IMR-90 (cell line): Measurements from ENCODE around the gene ZNF408. TPM values are rescaled to one million over a fixed set of nuclear protein-coding genes. Genes with fewer than 3 reads are reported as not detected.

Experiments
- ATAC-seq: fragments of 200-7000 bp; cut with Tn5 transposase; 2 replicates; pipeline ENCODE4 v1.9.1; 2020; ENCODE audit warnings: low read depth, mild to moderate bottlenecking, moderate library complexity
- BruUV-seq: library from RNA; stranded (reverse); fragments of 400-500 nt; replicated peaks from 2 replicates; lab custom pipeline; 2021; lab: Mats Ljungman, UMichigan
- CTCF ChIA-PET: fragments of 300-600 bp; formaldehyde crosslinking; extraction: SDS; loops from one replicate; lab custom pipeline; 2021; ENCODE audit warnings: antibody characterized with exemption; lab: Yijun Ruan, JAX
- POLR2A ChIA-PET: fragments of 300-600 bp; sonication (Branson Sonifier 250); formaldehyde crosslinking; loops from one replicate; lab custom pipeline; 2022; ENCODE audit warnings: antibody characterized with exemption; ENCODE audit not compliant: unreplicated experiment; lab: Charles Lee
- DNase-seq: peaks from one replicate; pipeline ENCODE4 v3.0.0; 2013
- H2AFZ ChIP-seq: replicated peaks from 2 replicates; pipeline ENCODE3; 2013; ENCODE audit warnings: low read length, mild to moderate bottlenecking; ENCODE audit not compliant: poor library complexity
- H2AK5ac ChIP-seq: 2 replicates; pipeline ENCODE4 v1.6.1; 2013; ENCODE audit warnings: low read depth, low read length, inconsistent platforms
- H2AK9ac ChIP-seq: replicated peaks from 2 replicates; pipeline ENCODE3; 2013; ENCODE audit warnings: mild to moderate bottlenecking, low read depth, low read length, moderate library complexity; ENCODE audit not compliant: poor library complexity
- H2BK120ac ChIP-seq: 2 replicates; pipeline ENCODE4 v1.6.1; 2013; ENCODE audit warnings: low read depth, low read length, inconsistent platforms
- H2BK15ac ChIP-seq: 3 replicates; pipeline ENCODE4 v1.6.1; 2013; ENCODE audit warnings: low read depth, low read length, inconsistent platforms
- H2BK20ac ChIP-seq: 2 replicates; pipeline ENCODE4 v1.6.1; 2013; ENCODE audit warnings: low read depth, mild to moderate bottlenecking, inconsistent platforms, low read length, moderate library complexity
- H2BK5ac ChIP-seq: 2 replicates; pipeline ENCODE4 v1.6.1; 2013; ENCODE audit warnings: mild to moderate bottlenecking, low read depth, low read length, inconsistent platforms; ENCODE audit not compliant: poor library complexity, severe bottlenecking
- H3K14ac ChIP-seq: replicated peaks from 2 replicates; pipeline ENCODE4 v1.6.1; 2013; ENCODE audit warnings: low read depth, low read length, inconsistent platforms
- H3K18ac ChIP-seq: 2 replicates; pipeline ENCODE4 v1.6.1; 2013; ENCODE audit warnings: low read depth, low read length, control low read depth
- H3K23ac ChIP-seq: 2 replicates; pipeline ENCODE4 v1.6.1; 2013; ENCODE audit warnings: low read depth, low read length, inconsistent platforms
- H3K27ac ChIP-seq: 2 replicates; pipeline ENCODE4 v1.5.1; 2013; ENCODE audit warnings: mild to moderate bottlenecking, control low read depth, low read length; ENCODE audit not compliant: insufficient read depth
- H3K27me3 ChIP-seq: 2 replicates; pipeline ENCODE4 v1.6.1; 2013; ENCODE audit warnings: low read length; ENCODE audit not compliant: control insufficient read depth, insufficient read depth
- H3K36me3 ChIP-seq: 2 replicates; pipeline ENCODE4 v1.6.1; 2013; ENCODE audit warnings: low read length, mixed read lengths; ENCODE audit not compliant: control insufficient read depth, insufficient read depth
- H3K4ac ChIP-seq: 2 replicates; pipeline ENCODE4 v1.6.1; 2013; ENCODE audit warnings: low read depth, low read length, inconsistent platforms
- H3K4me1 ChIP-seq: 2 replicates; pipeline ENCODE4 v1.6.1; 2013; ENCODE audit warnings: low read length, mixed read lengths; ENCODE audit not compliant: control insufficient read depth, insufficient read depth
- H3K4me2 ChIP-seq: 2 replicates; pipeline ENCODE4 v1.6.1; 2013; ENCODE audit warnings: low read depth, mild to moderate bottlenecking, control low read depth, low read length, moderate library complexity
- H3K4me3 ChIP-seq: 2 replicates; pipeline ENCODE4 v1.5.1; 2013; ENCODE audit warnings: low read depth, mild to moderate bottlenecking, control low read depth, low read length, moderate library complexity; ENCODE audit not compliant: insufficient read depth
- H3K56ac ChIP-seq: 2 replicates; pipeline ENCODE4 v1.6.1; 2013; ENCODE audit warnings: low read length, inconsistent platforms; ENCODE audit not compliant: insufficient read depth; ENCODE audit errors: extremely low read depth
- H3K79me1 ChIP-seq, 2 experiments: 2 replicates each; pipeline ENCODE4 v1.6.1; 2013; ENCODE audit warnings: low read length in 2 of 2, inconsistent platforms in 1 of 2, low read depth in 1 of 2
- H3K9ac ChIP-seq: 2 replicates; pipeline ENCODE4 v1.6.1; 2013; ENCODE audit warnings: low read depth, low read length, control low read depth
- H3K9me1 ChIP-seq: 2 replicates; pipeline ENCODE4 v1.6.1; 2013; ENCODE audit warnings: low read length, inconsistent platforms; ENCODE audit not compliant: insufficient read depth
- H3K9me3 ChIP-seq: 2 replicates; pipeline ENCODE4 v1.6.1; 2013; ENCODE audit warnings: low read length; ENCODE audit not compliant: control insufficient read depth, insufficient read depth
- H4K20me1 ChIP-seq: 2 replicates; pipeline ENCODE4 v1.6.1; 2013; ENCODE audit warnings: low read length, inconsistent platforms; ENCODE audit not compliant: insufficient read depth
- H4K5ac ChIP-seq: 2 replicates; pipeline ENCODE4 v1.6.1; 2013; ENCODE audit warnings: mild to moderate bottlenecking, low read depth, low read length, control low read depth
- H4K8ac ChIP-seq, 2 experiments: 2 replicates each; pipeline ENCODE4 v1.6.1; 2013; ENCODE audit warnings: low read depth in 2 of 2, low read length in 2 of 2, control low read depth in 1 of 2, inconsistent platforms in 1 of 2
- H4K91ac ChIP-seq: 2 replicates; pipeline ENCODE4 v1.6.1; 2013; ENCODE audit warnings: low read depth, low read length, inconsistent platforms; ENCODE audit not compliant: insufficient read depth
- BHLHE40 ChIP-seq: fragments of 150-350 bp; IDR thresholded peaks from 2 replicates; pipeline ENCODE4 v1.6.1; 2016; ENCODE audit warnings: mild to moderate bottlenecking, low read depth, low read length
- CEBPB ChIP-seq: IDR thresholded peaks from 2 replicates; pipeline ENCODE4 v1.6.1; 2012; ENCODE audit warnings: low read depth, low read length, improper control_type of control experiment
- CHD1 ChIP-seq: IDR thresholded peaks from 2 replicates; pipeline ENCODE4 v1.6.1; 2012; ENCODE audit warnings: low read depth, low read length, improper control_type of control experiment
- FOS ChIP-seq: fragments of 150-350 bp; IDR thresholded peaks from 2 replicates; pipeline ENCODE4 v1.6.1; 2016; ENCODE audit warnings: low read depth, low read length
- MAZ ChIP-seq: IDR thresholded peaks from 2 replicates; pipeline ENCODE4 v1.6.1; 2012; ENCODE audit warnings: low read depth, mild to moderate bottlenecking, low read length, improper control_type of control experiment, moderate library complexity, borderline replicate concordance
- MXI1 ChIP-seq: IDR thresholded peaks from 2 replicates; pipeline ENCODE4 v1.6.1; 2012; ENCODE audit warnings: low read depth, mild to moderate bottlenecking, low read length, moderate library complexity, borderline replicate concordance
- NFE2L2 ChIP-seq: fragments of 150-350 bp; IDR thresholded peaks from 2 replicates; pipeline ENCODE4 v1.6.1; 2016; ENCODE audit warnings: low read depth, mild to moderate bottlenecking, low read length
- POLR2A ChIP-seq: IDR thresholded peaks from 2 replicates; pipeline ENCODE4 v1.6.1; 2012; ENCODE audit warnings: mild to moderate bottlenecking, low read depth, low read length
- RAD21 ChIP-seq: IDR thresholded peaks from 2 replicates; pipeline ENCODE4 v1.6.1; 2012; ENCODE audit warnings: low read length, improper control_type of control experiment
- RFX5 ChIP-seq: IDR thresholded peaks from 2 replicates; pipeline ENCODE4 v1.8.0; 2012; ENCODE audit warnings: low read depth, mild to moderate bottlenecking, low read length, moderate library complexity
- SMC3 ChIP-seq: fragments of 150-350 bp; IDR thresholded peaks from 2 replicates; pipeline ENCODE4 v1.6.1; 2016; ENCODE audit warnings: low read depth, mild to moderate bottlenecking, antibody characterized with exemption, low read length, moderate library complexity
- WGBS, 2 experiments: methylation state at CpG; one replicate each; pipeline versions ENCODE4 v1.1.5 to v1.1.7; 2013; ENCODE audit warnings: missing lambda C conversion rate in 2 of 2; ENCODE audit not compliant: insufficient read length in 1 of 2; ENCODE audit errors: extremely low coverage in 2 of 2; 5-methylcytosine and 5-hydroxymethylcytosine counted together
- dilution Hi-C: fragments of 300-500 bp; cut with HindIII; formaldehyde crosslinking; loops from one replicate; pipeline ENCODE4 v1.14.3; 2018; ENCODE audit warnings: low sequenced_read_pairs; ENCODE audit not compliant: unreplicated experiment
- in situ Hi-C: fragments of 300-500 bp; cut with MboI; formaldehyde crosslinking; loops from 3 replicates; pipeline ENCODE4 v1.14.3; 2019; ENCODE audit warnings: low sequenced_read_pairs, inconsistent platforms, mixed read lengths
- intact Hi-C: fragments of 100-400 bp; cut with micrococcal nuclease; formaldehyde crosslinking; loops from 2 replicates; pipeline ENCODE4 v1.10.0; 2022
- polyA plus RNA-seq, 3 experiments: library from polyadenylated mRNA; depleted of rRNA; stranded (reverse); fragments of >200 nt; gene quantifications; 2 replicates each; pipeline ENCODE4 v1.2.3, GENCODE V29; 2012; ENCODE audit warnings: low replicate concordance in 1 of 3
- total RNA-seq: library from RNA; depleted of rRNA; stranded (reverse); fragments of >200 nt; gene quantifications from 2 replicates; pipeline ENCODE4 v1.2.3, GENCODE V29; 2012
- TF ChIP-seq, protein P1 (sequence below): fragments of 150-350 bp; IDR thresholded peaks from 2 replicates; pipeline ENCODE4 v1.6.1; 2016; ENCODE audit warnings: low read depth, mild to moderate bottlenecking, low read length, moderate library complexity, borderline replicate concordance

The ZNF408 gene
- total and polyA plus RNA-seq, 2 of the 4 experiments (the other 2 are of a cell fraction) = 9.5 to 11.1 TPM

DNA sequence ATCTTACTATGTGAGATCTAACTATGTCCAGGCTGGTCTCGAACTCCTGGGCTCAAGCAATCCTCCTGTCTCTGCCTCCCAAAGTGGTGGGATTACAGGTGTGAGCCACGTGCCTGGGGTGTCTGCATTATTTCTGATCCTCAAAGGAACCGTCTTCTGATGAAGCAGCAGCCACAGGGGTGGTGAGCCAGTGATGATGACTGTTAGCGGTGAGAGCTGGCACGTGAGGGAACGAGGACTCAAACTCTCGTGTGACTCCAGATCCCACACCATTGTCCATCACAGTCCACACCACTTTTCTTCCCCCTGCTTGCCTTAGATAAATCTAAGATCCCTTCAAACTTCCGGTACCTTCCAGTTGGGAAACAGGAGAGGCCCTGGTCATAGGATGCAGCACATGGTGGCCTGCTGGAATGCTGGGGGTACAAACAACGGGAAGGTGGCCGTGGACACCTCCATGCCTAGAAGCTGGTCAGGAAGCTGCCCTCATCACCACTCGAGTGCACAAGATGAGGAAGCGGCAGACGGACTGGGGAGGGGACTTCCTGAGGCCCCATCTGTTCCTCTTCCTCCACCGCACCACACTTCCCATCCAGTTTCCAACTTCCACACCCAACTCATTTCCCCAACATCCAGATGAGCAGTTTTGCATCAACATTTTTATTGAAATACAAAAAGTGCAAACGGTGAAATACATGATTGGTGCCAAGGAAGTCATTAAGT lies 24.2 kb upstream of the ZNF408 start (continued):
- TF ChIP-seq FOS = no peak

- 0 out of 2 replicates have a peak, but pooled peaks cover 3% of the 10 kb centered on the region for H4K20me1 ChIP-seq
- H3K36me3 ChIP-seq = peaks cover 66% of the 10 kb centered on the region
- dilution Hi-C loops = no loop called here
- no peaks in the 10 kb centered on the region for H3K27me3 ChIP-seq
- no peak overlapping the region for H2BK15ac ChIP-seq
- H3K9me1 ChIP-seq = peaks cover 12% of the 10 kb centered on the region; the same call in 1 of the 2 replicates
- no peak overlapping the region for H3K18ac ChIP-seq
- H2BK120ac ChIP-seq = no peak overlapping the region
- H3K14ac ChIP-seq = no peak overlapping the region
- BruUV-seq = no TSS peak
- H3K9ac ChIP-seq = no peak overlapping the region
- peaks cover 0 to 11% of the 10 kb centered on the region in 2 experiments; a peak in 1 of 4 replicates for H3K79me1 ChIP-seq
- H3K27ac ChIP-seq = no peak overlapping the region
- DNase-seq (no peak), ATAC-seq (no peak)
- H4K5ac ChIP-seq = no peak overlapping the region
- TF ChIP-seq CEBPB (no peak), POLR2A (no peak), RFX5 (no peak), MXI1 (no peak), SMC3 (no peak), BHLHE40 (no peak), NFE2L2 (no peak), RAD21 (no peak), MAZ (no peak), CHD1 (no peak)
- TF ChIP-seq, protein P1, sequence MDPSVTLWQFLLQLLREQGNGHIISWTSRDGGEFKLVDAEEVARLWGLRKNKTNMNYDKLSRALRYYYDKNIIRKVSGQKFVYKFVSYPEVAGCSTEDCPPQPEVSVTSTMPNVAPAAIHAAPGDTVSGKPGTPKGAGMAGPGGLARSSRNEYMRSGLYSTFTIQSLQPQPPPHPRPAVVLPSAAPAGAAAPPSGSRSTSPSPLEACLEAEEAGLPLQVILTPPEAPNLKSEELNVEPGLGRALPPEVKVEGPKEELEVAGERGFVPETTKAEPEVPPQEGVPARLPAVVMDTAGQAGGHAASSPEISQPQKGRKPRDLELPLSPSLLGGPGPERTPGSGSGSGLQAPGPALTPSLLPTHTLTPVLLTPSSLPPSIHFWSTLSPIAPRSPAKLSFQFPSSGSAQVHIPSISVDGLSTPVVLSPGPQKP = no peak
- H3K56ac ChIP-seq = no peak overlapping the region
- H2AFZ ChIP-seq = no peak overlapping the region
- no peak overlapping the region for H3K23ac ChIP-seq
- no peak overlapping the region for H2BK20ac ChIP-seq
- no peak overlapping the region for H3K4me2 ChIP-seq
- 98% methylated on average over 6 of the region's 8 CpGs; no CpG with 5 or more reads in 1 of the 2 experiments for WGBS, 2 experiments
- H2AK5ac ChIP-seq = no peak overlapping the region
- ChIA-PET POLR2A (no interaction called here), CTCF (no interaction called here)
- H4K8ac ChIP-seq = no peak overlapping the region
- intact Hi-C loops = no loop called here
- in situ Hi-C loops = no loop called here
- H2AK9ac ChIP-seq = peak overlapping the region; percentile 66
- no peak overlapping the region for H3K4me3 ChIP-seq
- no peak overlapping the region for H4K91ac ChIP-seq
- H3K9me3 ChIP-seq = no peaks in the 10 kb centered on the region
- no peak overlapping the region for H2BK5ac ChIP-seq
- H3K4ac ChIP-seq = no peak overlapping the region
- peaks cover 10% of the 10 kb centered on the region for H3K4me1 ChIP-seq
These were observed 23.7 kb upstream of the ZNF408 start for GRCh38 chr11:46677169-46677568.
